NCI-H748 (cell line): ENCODE results near the gene CAMKV.
"Not testable (repeated sequence)": the region's sequence is repeated elsewhere in the genome, so short reads cannot be mapped to it uniquely, and the experiment has no call there.

Experiments
- DNase-seq: peaks from one replicate; lab custom pipeline; 2025; ENCODE audit not compliant: unreplicated experiment; lab: John Stamatoyannopoulos, UW

CAMKV gene

GRCh38 chr3:49856181-49857005 is 13.3 kb downstream of the CAMKV start, which contains the start of gene TRAIP:
TRAIP (minus strand) TSS chr3:49856564; CDS start chr3:49856453, 111 bp downstream.
- DNase-seq = peak; percentile 91

DNA sequence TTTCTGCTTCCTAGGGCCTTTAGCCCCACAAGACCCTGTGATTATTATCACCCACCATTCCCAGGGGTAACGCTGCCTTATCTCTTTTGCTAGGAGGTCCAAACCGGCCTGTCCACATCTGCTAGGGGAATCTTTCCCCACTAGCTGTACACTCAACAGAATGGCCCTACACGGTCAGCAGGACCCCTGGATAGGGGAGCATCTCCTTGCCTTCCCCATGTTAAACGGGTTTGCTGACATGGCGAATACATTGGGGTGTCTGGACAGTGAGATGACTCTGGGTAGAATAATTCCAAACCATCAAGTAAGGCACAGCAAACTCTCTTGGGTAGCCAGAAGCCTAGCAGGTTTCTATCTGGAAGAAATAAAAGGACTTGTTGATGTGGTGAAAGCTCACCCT is 14.0 kb downstream of the CAMKV start:
- no peak for DNase-seq

DNA sequence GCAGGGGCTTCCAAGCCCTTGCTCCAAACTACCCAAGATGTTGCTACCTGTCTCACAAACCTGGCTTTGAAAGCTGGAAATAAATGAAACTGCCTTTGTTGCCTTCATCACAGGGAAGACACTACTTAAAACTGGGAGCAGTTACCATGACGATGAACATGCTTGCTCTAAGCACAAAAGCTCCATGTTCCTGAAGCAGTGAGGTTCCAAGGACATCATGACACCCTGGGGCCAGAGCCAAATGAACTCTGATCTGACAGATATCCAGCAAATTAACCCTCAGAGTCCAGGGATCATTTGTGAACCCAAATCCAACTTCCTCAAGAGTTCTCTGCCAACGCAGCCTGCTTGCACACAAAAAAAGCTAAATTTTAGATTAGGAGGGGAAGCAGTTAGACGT is 24.0 kb downstream of the CAMKV start:
- no peak for DNase-seq

DNA sequence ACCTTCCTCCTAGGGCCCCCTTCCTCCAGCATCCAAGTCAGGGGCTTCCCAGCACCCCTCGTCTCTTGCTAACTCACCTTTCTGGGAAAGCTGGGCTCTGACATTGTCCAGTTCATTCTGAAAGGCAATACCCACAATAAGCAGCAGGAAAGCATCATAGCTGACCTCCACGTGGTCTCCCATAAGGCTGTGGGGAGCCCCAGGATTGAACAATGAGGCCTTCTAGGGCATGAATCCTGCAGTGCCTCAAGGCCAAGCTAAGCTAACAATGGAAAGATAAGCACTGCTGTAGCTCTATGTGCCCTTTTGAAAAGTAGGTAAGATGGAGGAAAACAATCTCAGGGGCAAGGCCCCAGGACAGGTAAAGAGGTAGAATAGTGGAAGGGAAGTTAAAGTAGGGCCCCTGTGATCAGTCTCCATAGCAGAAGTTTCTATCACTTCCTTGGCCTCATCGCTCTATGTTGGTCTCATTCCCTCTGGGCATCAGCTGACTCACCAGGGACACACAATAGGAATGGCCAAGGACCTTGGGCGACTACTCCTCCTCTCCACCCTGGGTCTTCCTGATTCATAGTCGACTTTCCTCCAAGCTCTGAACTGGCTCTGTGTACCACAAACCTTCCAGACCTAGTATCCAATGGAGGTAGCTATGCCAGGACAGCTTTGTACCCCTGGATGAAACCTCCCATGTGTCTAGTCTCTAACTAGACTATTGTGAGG is 25.1 kb downstream of the CAMKV start:
- no peak for DNase-seq

- no peak for DNase-seq
Observed at GRCh38 chr3:49842843-49843517, 26.7 kb downstream of the CAMKV start.

DNA sequence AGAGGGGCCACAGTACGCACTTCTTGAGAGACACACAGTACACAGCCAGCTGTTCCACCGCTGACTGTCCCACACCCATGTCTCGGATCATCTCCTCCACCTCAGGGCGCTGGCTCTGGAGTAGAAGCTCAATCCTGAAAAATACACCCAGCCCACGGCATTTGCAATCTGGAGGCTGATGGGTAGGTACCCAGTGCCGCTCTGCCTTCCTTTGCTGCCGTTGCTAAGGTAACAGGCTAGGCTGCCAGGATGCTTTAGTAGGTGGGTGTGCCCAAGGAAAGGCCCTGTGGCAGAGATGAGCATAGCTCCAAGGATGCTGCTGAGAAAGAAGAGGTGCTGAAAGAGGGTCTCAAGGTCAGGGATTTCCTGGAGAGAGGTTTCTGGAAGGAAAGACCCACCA is 27.9 kb downstream of the CAMKV start:
- DNase-seq = no peak

DNA sequence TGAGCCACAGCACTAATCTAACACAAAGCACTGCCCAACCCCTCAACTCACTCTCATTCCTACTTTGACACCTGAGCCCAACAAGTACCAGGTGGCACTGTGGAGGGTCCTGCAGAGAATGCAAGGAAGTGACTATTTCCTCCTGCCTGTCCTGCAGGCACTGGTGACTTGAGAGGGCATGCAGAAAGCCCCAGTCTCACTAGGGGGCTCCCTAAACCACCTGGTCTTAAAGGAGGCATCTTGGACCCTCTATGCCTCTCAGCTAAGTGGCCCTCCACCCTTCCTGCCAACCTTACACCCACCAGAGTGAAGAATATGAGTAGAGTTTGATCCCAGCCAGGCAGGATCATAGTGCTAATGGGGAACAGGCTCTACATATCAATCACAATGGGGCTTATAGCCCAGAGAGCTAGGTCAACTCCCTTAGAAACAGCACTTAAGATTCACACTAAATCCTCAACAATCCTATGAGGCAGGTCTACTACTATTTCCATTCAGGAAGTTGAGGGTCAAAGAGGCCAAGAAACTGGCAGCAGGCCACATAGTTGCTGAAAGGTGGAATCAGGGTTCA is 28.5 kb downstream of the CAMKV start:
- no peak for DNase-seq

DNA sequence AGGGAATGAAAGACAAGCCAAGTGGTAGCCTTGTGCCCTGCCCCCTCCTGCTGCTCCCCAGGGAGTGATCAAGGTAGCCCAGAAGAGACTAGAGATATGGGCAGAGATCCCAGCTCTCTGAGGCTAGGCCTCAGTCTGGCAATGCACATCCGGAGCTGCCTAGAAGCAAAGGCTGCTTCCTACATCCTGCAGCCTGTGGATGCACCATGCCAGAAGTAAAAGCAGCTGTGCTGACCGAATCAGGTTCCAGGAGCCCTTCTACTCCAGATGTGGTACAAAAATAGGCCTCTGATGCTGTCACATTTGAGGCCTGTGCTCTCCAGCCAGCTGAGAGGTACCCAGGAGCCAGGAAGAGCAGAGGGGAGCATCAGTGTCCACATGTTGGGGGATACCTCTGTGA is 29.3 kb downstream of the CAMKV start:
- no peak for DNase-seq

DNA sequence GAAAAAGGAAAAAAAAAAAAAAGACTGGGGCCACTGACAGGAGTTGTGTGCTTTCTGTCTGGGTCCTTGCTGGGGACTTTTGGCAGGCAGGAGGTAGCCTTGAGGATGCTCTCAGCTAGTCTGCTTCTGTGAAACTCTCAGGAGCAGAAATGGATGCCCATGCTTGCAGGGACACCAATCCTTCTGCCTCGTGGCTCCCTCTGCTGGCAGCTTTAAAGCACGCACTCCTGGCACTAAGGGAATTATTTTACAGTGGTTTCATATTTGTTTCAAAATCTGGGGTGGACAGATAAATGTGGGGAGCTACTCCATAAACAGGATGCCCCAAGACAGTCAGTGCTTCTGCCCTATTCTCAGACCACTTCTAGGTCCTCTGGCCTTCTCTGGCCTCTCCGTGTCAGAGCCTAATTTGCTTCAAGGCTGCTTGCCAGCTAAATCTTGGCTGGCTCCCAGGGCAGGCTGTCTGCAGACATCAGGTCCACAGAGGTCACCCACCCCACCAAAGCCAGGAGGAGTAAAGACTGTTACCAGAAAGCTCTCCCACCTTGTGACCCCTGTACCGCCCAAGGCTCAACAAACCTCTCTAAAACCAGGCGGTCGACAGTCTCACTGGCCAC is 30.4 kb downstream of the CAMKV start:
- DNase-seq = peak; percentile 55

DNA sequence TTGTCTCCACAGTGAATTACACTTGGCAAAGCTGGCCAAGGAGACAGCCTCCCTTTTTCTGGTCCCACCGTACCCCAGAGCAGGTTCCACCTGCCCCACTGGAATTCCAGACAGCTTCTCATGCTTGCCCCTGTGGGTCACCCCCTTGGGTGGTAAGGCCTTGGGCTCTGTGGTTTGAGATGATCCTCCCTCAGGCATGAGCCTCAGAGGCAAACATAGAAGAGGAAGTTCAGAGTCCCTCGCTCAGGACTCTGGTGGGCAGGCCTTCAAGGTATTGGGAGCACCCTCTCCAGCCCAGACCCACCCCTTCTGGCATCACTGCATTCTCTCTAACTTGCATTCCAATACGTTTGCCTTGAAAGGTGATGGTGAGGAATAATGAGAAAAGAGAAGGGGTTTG is 38.4 kb downstream of the CAMKV start:
- no peak for DNase-seq

DNA sequence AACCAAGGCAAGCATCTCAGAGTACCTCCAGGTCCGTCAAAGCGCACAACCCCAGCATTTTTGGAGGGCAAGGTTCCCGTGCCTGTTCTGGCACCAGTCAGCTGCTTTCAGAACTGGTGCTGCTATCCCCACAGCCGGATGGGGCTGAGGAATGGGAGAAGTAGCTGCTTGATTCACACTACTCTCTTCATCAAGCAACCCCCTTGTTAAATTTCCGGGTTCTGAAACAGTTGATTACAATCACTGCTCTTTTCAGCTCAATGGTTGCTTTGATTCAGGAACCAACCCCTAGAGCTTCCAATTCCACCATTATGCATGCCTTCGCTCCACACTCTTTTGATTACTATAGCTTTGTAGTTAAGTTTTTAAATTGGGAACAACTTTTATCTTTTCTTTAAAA is 43.7 kb downstream of the CAMKV start:
- no peak for DNase-seq

DNA sequence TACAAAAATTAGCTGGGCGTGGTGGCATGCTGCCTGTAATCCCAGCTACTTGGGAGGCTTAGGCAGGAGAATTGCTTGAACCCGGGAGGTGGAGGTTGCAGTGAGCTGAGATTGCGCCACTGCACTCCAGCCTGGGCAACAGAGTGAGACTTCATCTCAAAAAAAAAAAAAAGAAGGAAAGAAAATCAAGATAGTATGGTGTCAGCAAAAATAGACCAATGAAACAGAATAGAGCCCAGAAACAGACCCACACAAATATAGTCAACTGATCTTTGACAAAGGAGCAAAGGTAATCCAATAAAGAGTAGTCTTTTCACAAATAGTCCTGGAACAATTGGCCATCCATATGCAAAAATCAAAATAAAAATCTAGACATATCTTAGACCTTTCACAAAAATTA is 46.6 kb downstream of the CAMKV start:
- not testable (repeated sequence) for DNase-seq

DNA sequence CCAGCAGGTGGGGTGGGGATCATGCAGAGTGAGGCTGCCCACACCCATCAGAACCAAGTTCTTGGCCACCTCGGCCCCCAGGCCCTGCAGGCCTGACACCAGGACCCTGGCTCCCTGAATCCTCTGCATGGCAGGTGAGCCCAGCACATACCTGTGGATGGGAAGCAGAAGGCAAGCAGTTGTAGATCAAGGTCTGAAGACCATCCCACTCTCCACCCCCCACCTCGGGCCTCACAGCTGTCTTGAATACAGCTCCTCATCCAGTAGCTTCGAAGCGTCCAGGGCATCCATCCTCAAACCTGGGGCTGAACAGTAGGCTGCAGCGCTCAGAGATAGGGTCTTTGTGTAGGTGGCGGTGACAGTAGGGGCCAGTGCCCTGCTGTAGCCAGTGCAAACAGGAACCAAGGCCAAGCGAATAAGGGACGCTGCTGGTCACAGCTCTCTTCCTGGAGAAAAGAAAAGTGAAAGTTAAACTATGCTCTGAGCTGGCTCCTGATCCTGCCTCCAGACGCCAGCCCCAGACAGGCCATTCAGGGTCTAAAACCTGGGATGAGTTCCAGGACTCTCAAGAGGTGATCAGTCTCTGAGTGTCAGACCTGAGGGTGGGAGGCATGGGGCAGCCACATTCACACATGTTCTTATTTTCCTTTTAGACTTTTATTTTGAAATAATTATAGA is 56.1 kb downstream of the CAMKV start, which contains the start of gene UBA7:
Gene UBA7 (minus strand): TSS at position 457 of the 678 bp plus-strand sequence. CDS start 166 bp downstream, at position 291.
- no peak for DNase-seq

GRCh38 chr3:49812916-49813496 is 56.7 kb downstream of the CAMKV start:
- DNase-seq = no peak
